ENCODE results near the gene DUSP12.
A peak's percentile ranks its signal among the peaks of the same experiment; 100 is the strongest.
"Not testable (repeated sequence)": the region's sequence is repeated elsewhere in the genome, so short reads cannot be mapped to it uniquely, and the experiment has no call there.

Gene DUSP12

GRCh38 chr1:161727256-161727924, 22.2 kb upstream of the DUSP12 start:
- DNase-seq (ENCODE audit: low read depth), result peak; percentile 71

DNA sequence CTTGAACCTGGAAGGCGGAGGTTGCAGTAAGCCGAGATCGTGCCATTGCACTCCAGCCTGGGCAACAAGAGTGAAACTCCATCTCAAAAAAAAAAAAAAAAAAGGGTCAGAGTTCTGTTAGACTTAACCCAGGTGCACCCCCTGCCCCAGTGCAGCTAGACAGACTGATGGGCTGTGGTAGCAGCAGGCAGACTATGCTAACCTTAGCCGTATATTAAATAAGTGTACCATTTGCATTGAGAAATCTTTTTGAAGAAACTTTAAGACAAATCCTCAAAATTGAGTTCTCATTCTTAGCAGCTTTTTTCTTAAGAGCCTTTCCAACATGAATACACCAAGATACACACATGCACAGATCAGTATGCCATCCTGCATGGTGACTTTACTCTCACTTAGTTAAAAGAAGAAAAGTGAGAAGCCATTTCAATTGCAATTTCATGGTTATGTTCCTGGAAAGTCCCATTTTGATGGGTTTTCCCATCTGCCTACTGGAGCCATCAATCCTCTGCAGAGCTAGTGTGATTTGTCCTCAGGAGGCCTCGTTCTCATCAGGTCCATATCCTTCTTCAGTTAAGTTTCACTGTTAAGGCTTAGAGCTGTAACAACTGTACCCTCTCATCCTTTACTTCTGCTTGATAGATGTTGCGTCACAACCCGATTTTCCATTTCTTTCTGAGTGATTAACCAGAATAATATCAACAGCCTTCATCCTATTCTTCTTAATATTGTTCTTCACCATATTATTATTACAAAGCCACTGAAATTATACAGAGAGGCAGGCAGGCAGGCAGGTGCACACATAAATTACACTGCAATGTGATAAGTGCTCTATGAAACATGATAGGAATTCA, 21.0 kb upstream of the DUSP12 start:
- no peak for DNase-seq (ENCODE audit: low read depth)

GRCh38 chr1:161730050-161730564, 19.5 kb upstream of the DUSP12 start:
- peak; percentile 38 for DNase-seq (ENCODE audit: low read depth)

DNA sequence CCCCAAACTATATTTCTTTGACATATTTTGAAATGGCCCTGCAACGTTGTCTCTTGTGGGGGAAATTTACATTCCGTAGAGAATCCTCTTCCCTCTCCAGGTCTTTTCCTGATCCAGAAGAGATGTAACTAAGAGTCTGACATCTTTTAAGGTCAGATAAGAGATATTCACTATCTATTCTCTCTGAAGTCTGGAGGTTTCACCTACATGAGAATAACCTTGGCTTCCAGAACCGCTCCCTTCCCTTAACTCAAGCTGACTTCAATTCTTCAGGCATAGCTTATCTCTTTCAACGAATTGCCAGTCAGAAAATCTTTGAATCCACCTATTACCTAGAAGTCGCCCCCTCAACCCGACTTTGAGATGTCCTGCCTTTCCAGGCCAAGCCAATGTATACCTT, 18.3 kb upstream of the DUSP12 start:
- DNase-seq (ENCODE audit: low read depth), result no peak

- no peak for DNase-seq (ENCODE audit: low read depth)
These were observed 17.4 kb upstream of the DUSP12 start for GRCh38 chr1:161731981-161732718.

DNA sequence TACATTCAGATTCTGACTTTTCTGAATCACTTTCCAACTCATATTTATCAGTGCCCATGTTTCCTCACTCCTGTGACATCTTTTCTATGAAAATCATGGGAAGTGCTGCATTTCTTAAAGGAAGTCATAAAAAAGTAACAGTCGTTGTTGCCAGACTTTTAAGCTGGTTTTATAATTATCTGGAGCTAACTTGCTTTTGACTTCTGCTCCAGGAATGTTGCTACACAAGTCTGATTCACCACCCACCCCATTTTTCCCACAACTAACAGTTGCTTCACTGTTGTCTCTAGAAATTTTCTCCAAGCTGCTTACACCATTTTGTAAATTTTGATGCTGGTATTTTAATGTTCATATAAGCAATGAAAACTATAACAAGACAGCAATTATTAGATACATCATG, 16.1 kb upstream of the DUSP12 start:
- DNase-seq (ENCODE audit: low read depth), result peak; percentile 75

- DNase-seq (ENCODE audit: low read depth), result no peak
These were observed 13.7 kb upstream of the DUSP12 start for GRCh38 chr1:161735837-161736236.

DNA sequence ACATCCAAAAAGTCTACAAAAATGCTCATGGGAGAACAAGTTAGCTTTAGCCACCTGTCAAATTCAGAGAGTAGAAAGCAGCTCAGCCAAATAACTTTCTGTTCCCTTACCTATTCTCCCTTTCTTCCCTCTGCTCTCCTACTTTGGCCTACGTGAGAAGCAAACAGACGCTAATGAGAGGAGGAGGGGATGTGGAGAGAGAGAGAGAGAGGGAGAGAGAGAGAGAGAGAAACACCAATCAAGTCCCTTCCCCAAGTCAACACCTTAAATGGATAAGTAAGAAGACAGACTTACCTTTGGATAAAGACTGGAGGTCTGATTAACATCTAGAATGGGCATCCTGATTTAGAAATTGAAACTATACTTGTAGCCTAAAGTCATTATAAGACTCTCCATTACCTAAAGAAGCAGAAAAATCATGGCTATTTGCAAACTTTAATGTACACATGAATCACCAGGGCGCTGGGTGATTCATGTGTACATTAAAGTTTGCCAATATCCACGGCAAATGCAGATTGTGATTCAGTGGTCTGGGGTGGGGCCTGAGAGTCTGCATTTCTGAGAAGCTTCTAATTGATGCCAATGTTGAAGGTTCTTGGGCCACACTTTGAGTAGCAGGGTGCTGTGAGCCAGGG, 13.1 kb upstream of the DUSP12 start:
- DNase-seq (ENCODE audit: low read depth), result no peak

DNA sequence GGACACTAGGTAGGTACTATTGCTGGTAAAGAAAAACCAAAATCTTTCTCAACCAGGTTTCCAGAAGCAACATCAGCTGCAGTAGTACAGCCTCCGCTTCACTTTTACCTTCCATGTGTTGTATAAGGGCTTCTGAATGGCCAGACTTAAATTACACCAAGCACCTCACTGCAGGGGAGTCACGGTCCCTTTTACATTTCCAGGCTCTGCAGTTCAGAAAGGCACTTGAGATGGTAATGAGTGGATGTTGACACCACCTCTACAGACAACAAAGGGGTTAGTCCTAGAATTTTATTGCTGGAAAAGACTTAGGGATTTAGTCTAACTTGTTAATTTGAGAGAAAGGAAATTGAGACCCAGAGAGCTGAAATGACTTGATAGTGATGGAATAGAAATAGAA, 12.0 kb upstream of the DUSP12 start:
- DNase-seq (ENCODE audit: low read depth), result no peak

- peak; percentile 63 for DNase-seq (ENCODE audit: low read depth)
These were observed 10.8 kb upstream of the DUSP12 start for GRCh38 chr1:161738627-161739287.

GRCh38 chr1:161739865-161740566, 9.6 kb upstream of the DUSP12 start:
- DNase-seq (ENCODE audit: low read depth), result no peak

- no peak for DNase-seq (ENCODE audit: low read depth)
These were observed 8.7 kb upstream of the DUSP12 start for GRCh38 chr1:161740921-161741320.

- no peak for DNase-seq (ENCODE audit: low read depth)
These were observed 6.4 kb upstream of the DUSP12 start for GRCh38 chr1:161743231-161743630.

DNA sequence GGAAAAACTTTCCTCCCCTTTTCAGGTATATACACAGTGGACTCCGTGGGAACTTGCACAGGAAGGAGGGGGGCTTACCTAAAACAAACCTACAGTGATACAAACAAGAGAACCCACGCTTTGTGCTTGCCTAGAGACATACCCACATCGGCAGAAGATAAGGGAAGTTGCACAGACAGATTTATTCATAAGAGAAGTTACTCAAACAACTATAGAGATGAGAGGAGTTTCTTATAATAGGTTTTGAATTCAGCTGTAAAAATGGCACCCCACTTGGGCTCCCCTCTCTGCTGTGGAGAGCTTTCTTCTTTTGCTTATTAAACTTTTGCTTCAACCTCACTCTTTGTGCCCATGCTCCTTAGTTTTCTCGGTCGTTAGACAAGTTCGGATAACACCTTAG, 1.8 kb upstream of the DUSP12 start:
- DNase-seq (ENCODE audit: low read depth), result no peak

DNA sequence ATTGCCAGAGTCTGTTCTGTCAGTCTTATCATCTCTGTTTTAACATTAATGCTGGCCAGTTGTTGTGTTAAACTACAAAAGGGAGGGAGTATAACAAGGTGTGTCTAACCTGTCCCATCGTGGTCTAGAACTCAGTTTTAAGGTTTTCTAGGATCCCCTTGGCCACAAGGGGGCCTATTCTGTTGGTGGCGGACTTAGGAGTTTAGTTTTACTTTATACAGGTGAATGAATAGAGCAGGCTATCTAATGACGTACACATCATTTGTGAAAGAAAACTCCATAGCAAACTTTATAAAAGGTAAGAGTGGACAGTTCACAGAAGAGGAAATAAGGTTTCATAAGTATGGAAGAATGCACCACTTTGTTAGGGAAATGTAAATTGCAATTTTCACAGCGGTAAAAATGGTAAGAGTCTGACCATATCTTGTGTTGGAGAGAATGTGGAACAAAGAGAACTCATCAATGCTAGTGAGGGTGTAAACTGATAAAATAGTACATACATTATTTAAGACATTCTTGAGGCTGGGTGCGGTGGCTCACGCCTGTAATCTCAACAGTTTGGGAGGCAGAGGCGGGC, 14.0 kb downstream of the DUSP12 start:
- no peak for DNase-seq (ENCODE audit: low read depth)

DNA sequence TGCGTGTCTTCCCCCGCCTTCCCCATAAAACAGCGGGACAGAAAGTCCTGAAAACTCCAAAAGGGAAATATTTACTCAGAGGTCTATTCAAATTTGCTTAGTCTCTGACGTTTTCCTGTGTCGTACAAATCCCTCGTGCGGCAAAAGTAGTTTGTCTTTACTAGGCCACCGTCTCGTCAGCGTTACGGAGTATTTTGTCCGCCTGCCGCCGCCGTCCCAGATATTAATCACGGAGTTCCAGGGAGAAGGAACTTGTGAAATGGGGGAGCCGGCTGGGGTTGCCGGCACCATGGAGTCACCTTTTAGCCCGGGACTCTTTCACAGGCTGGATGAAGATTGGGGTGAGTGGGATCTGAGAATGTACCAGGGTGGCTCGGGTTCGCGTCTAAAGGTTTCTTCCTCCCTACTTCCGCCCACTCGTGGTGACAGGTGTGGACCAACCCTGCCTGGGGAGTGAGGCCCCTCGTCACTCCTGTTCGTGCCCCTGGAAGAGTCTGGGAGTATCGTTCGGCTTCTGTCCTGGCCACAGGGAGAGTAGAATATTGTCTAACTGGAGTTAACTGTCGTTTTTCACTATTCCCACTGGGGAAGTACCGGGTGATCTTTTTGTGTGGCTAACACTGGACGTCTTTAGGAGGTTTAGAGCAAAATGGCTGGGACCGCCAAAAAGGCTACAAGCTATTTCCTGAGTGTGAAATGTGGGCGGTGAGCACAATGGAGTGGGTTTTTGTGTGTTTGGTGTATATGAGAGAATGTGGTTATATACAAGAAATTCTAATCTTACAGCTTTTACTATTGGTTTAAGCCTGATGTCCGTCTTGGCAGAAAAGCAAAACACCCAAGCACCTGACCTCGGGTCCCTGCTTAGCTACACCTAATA, 16.8 kb downstream of the DUSP12 start, which contains the start of gene ATF6:
ATF6 (plus strand) TSS at position 219 of the 880 bp plus-strand sequence; CDS start at position 260, 41 bp downstream.
- DNase-seq (ENCODE audit: low read depth), result peak; percentile 82

- no peak for DNase-seq (ENCODE audit: low read depth)
These were observed 18.9 kb downstream of the DUSP12 start for GRCh38 chr1:161768461-161768860.

- DNase-seq (ENCODE audit: low read depth), result no peak
These were observed 19.5 kb downstream of the DUSP12 start for GRCh38 chr1:161768986-161769672.

GRCh38 chr1:161769673-161770045, 20.1 kb downstream of the DUSP12 start:
- DNase-seq (ENCODE audit: low read depth), result not testable (repeated sequence)

Data from non-pigmented ciliary epithelial cell (primary cell).